HG03103 (cell line): ENCODE measurements around the gene MYO10.
"Not testable (repeated sequence)": the region's sequence is repeated elsewhere in the genome, so short reads cannot be mapped to it uniquely, and the experiment has no call there.

Experiments
- ATAC-seq: cut with Tn5 transposase; IDR thresholded peaks from one replicate; pipeline ENCODE4 v1.9.1; 2021; ENCODE audit warnings: low read depth; ENCODE audit not compliant: unreplicated experiment

The MYO10 gene

DNA sequence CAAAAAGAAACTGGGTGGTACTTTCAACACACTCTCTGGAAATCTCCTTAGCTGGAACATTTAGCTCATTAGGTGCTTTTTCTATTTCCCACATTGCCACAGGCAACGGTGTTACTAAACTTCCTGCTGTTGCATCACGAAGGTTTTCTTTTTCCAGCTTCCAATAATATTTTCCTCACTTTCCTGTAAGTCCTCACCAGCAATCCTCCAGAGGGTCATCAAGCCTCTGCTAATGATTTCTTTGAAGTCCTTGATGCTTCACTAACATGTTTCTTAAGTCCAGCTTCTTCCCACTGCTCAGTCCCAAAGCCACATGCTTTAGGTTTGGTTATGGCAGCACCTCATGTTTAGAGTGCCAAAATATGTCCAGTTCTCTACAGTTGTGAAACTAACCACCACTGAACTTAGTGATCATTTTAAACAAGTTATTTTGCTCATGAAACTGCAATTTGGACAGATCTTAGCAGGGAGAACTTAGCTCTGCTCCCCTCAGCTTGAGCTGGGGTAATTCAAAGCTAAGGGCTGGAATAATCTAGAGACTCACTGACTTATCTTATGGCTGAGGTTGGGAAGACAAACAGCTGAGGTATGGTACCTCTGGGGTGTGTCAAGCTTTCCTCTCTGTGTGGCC, 279.4 kb downstream of the MYO10 start:
- no peak for ATAC-seq

DNA sequence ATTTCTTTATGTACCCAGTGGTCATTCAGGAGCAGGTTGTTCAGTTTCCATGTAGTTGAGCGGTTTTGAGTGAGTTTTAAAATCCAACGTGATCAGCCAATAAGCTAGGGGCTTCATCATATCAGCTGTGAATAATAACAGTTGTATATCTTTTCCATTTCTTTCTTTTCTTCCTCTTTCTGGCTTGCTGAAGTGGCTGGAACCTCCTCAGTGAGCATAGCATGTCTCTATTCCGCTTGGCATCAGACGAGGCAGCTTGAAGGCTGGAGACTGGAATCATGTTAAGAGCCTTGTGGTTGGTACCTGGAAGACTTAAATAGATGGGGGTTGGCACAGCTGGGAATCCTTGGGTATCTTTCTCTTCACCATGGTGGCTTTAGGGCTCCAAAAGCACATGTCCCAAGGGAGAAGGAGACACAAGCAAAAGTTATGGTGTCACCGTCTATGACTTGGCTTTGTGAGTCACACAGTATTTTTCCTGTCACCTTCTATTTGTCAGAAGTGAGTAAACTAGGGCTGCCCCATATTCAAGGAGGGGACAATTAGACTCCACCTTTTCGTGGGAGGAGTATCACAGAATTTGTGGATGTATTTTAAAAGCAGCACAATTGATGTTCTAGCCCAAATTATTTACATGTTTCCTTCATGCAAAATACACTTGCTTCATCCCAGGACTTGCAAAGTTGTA, 281.3 kb downstream of the MYO10 start:
- no peak for ATAC-seq

GRCh38 chr5:16648739-16649138, 287.3 kb downstream of the MYO10 start:
- ATAC-seq = not testable (repeated sequence)

DNA sequence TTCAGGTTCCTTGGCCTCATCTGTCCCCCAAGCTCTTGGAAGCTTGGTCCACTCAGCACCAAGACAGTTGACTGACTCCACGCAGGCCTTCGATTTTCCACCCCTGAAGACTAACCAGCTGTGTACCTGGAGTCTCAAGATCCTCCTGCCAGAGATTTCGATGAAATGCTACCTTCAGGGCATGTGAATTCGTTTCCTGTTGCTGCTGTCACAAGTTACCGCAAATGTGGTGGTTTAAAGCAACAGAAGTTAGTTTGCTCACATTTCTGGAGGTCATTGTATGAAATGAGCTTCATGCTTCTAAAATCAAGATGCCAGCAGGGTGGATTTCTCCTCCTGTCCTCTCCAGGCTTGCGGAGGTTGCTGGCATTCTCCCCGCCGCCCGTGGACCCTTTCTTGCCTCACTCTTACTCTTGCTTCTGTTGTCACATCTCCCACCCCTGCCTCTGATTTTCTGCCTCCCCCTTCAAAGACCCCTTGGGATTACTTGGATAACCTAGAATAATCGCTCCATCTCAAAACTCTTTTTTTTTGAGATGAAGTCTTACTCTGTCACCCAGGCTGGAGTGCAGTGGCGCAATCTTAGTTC, 291.7 kb downstream of the MYO10 start:
- ATAC-seq = no peak

DNA sequence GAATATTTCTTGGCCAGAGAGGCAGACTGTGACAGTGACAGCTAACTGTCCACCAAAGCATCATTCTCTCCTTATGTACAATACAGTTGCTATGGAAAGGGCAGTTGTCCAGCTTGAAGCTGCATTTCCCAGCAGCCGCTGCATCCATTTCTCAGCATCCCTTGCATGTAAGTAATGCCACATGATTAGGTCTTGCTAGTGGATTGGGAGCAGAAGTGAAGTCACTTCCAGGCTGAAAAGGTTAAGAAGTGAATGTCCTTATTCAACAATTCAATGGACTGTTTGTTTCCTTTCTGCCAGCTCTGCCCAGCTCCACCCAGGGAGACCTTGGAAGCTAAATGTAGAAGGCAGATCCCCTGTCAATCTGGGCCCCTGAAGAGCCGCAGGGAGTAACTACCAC, 293.2 kb downstream of the MYO10 start:
- ATAC-seq = no peak

DNA sequence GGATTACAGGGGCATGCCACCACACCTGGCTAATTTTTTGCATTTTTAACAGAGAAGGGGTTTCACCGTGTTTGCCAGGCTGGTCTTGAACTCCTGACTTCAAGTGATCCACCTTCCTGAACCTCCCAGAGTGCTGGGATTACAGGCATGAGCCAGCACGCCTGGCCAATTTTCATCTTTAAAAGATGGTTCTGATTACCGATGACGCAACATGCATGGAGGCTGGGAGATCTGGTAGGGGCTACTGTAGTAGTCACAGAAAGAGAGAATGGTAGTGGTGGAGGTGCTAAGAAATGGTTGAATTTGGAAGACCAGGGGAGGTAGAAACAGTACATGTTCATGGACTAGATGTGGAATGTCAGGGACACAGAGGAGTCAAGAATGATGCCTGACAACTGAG, 296.9 kb downstream of the MYO10 start:
- no peak for ATAC-seq

GRCh38 chr5:16628376-16628775, 307.7 kb downstream of the MYO10 start:
- no peak for ATAC-seq

GRCh38 chr5:16626696-16627264, 309.3 kb downstream of the MYO10 start:
- ATAC-seq = peak; percentile 70

DNA sequence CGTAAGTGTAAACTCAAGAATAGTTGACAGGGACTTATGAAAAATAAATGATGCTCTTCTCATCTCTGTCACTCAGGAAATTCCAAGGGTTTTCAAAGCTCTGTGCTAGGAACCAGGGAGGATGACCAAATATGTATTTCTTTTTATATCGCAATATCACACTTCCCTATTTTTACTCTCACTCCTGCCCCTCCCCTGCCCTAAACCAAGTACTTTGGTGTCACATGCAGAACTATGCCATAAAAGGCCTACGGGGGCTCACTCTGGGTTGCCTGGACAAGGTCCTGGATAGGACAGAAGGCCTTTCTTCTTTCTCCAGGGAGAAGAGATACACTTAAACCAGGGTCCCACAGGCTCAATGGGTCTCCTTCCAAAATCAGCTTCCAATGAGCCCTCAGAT, 311.0 kb downstream of the MYO10 start:
- ATAC-seq = no peak

- no peak for ATAC-seq
These were observed 317.0 kb downstream of the MYO10 start for GRCh38 chr5:16619136-16619535.

DNA sequence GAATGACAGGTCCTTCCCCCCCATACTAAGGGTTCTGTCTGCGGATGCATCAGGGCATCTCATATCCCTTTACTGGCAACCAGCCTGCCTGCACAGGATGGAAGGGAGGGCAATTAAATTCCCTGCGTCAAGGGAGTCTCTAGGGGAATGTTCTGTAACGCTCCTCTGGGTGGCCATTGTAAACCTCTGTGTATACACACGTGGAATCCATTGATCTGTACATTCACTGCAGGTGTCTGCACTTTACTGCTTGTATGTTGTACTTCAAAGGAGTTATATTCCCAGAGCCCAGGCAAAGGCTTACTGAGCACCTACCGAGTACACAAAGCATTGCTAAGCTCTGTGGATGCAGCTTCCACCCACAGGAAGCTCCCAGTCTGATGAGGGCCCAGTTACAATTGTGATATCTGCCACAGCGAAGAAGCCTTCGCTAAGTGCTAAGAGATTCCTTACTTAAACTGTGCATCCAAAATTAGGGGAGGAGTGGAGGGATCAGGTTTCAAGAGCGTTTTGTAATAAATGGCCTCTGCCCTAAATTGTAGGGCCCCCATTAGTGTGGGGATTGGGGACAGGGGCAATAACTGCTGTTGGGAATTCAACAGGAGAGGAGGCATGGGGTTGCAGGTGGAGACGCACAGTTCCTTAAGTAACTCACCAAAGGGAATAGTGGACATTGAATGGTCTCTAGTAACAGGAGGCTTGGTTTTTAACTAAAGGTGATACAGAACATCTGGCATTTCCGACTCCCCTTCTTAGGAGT, 317.8 kb downstream of the MYO10 start:
- ATAC-seq = no peak

- no peak for ATAC-seq
These were observed 318.7 kb downstream of the MYO10 start for GRCh38 chr5:16617274-16617968.

- ATAC-seq = peak; percentile 63
These were observed 319.4 kb downstream of the MYO10 start, which contains the start of gene RETREG1 for GRCh38 chr5:16616536-16617273. TSS of gene RETREG1 (minus strand) at chr5:16616997. CDS start at chr5:16616971, 26 bp downstream.

DNA sequence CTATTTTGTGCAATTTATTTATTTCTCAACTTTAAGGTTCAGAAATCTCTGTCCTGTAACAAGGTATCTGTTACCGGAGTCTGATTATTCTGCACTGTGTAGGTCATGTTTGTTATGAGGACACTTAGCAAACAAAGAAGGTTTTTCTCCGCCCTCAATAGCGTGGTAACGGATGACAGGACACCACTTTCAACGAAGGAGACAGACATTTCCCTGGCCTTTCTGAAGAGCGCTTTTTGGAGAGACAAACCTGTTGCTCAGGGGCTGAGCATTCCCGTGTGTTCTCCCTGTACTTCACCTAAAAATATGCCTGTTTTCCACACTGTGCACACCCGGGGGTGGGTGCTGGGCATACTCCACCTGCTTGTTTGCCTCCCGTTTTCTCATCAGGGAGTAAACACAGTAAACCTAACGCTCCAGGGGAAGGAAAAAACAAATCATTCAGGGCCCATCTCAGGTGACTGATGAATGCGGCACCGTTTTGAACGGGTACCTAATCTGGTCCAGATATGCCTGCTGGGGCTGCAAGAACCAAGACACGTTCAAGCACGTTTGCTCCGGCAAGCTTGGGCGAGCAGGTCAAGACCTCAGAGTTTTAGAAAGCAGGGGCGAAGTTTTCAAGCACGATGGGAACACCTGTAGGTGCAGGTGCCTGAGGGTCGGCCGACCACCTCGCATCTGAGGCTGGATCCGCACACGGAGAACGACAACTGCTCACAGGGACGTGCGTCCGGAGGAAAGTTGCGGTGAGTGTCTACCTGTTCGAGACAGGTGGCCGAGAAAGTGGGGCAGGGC, 320.1 kb downstream of the MYO10 start:
- no peak for ATAC-seq

GRCh38 chr5:16612007-16612406, 324.1 kb downstream of the MYO10 start:
- no peak for ATAC-seq
